DOHH2 (cell line): ENCODE data around the gene HSPB7.

Experiments
- H3F3A ChIP-seq: fragments of 200-600 bp; sonication (generic), shearing (Covaris generic); 2 replicates; pipeline ENCODE4 v1.6.0; 2016; ENCODE audit warnings: antibody characterized with exemption, mild to moderate bottlenecking; ENCODE audit not compliant: control insufficient read depth, insufficient read depth
- H3K27ac ChIP-seq: fragments of 200-600 bp; sonication (generic); 2 replicates; pipeline ENCODE4 v1.5.1; 2014; ENCODE audit warnings: low read depth, mild to moderate bottlenecking, low read length, moderate library complexity
- H3K27me3 ChIP-seq: fragments of 200-600 bp; sonication (generic); 2 replicates; pipeline ENCODE4 v1.6.1; 2014; ENCODE audit warnings: mild to moderate bottlenecking, low read length, mixed read lengths; ENCODE audit not compliant: control insufficient read depth
- H3K36me3 ChIP-seq: fragments of 200-600 bp; sonication (generic); 2 replicates; pipeline ENCODE4 v1.6.1; 2014; ENCODE audit warnings: mild to moderate bottlenecking, low read length, moderate library complexity, mixed read lengths; ENCODE audit not compliant: control insufficient read depth
- H3K4me1 ChIP-seq: fragments of 200-600 bp; sonication (generic); 2 replicates; pipeline ENCODE4 v1.6.1; 2014; ENCODE audit warnings: mild to moderate bottlenecking, low read length, mixed read lengths; ENCODE audit not compliant: control insufficient read depth
- H3K4me2 ChIP-seq: fragments of 200-600 bp; sonication (generic); 2 replicates; pipeline ENCODE4 v1.6.0; 2014; ENCODE audit warnings: mild to moderate bottlenecking, low read length, moderate library complexity
- H3K4me3 ChIP-seq: fragments of 200-600 bp; sonication (generic); 2 replicates; pipeline ENCODE4 v1.5.1; 2014; ENCODE audit warnings: mild to moderate bottlenecking, low read length, mixed read lengths
- H3K79me2 ChIP-seq: fragments of 200-600 bp; sonication (generic); 2 replicates; pipeline ENCODE4 v1.6.1; 2014; ENCODE audit warnings: mild to moderate bottlenecking, low read length, mixed read lengths; ENCODE audit not compliant: control insufficient read depth
- H3K9me2 ChIP-seq: fragments of 200-600 bp; sonication (generic); replicated peaks from 2 replicates; pipeline ENCODE4 v1.6.1; 2014; ENCODE audit warnings: mild to moderate bottlenecking, low read length, mixed read lengths; ENCODE audit not compliant: control insufficient read depth
- H3K9me3 ChIP-seq: fragments of 200-600 bp; sonication (generic); 2 replicates; pipeline ENCODE4 v1.6.1; 2014; ENCODE audit warnings: antibody characterized with exemption, low read length, mixed read lengths; ENCODE audit not compliant: control insufficient read depth, insufficient read depth
- H4K20me1 ChIP-seq: fragments of 200-600 bp; sonication (generic); 2 replicates; pipeline ENCODE4 v1.6.0; 2014; ENCODE audit warnings: low read depth, mild to moderate bottlenecking, antibody characterized with exemption, low read length, moderate library complexity; ENCODE audit not compliant: control insufficient read depth, insufficient read depth
- EZH2phosphoT487 ChIP-seq: fragments of 200-600 bp; sonication (generic); IDR thresholded peaks from 2 replicates; pipeline ENCODE4 v1.6.1; 2017; ENCODE audit warnings: borderline replicate concordance, mild to moderate bottlenecking, antibody characterized with exemption, low read length, moderate library complexity, mixed read lengths
- TF ChIP-seq, protein P1 (sequence below): fragments of 200-600 bp; sonication (generic); IDR thresholded peaks from one replicate; pipeline ENCODE4 v1.5.1; 2014; ENCODE audit warnings: antibody characterized with exemption, mild to moderate bottlenecking, low read depth, low read length; ENCODE audit not compliant: poor library complexity, severe bottlenecking

The HSPB7 gene

DNA sequence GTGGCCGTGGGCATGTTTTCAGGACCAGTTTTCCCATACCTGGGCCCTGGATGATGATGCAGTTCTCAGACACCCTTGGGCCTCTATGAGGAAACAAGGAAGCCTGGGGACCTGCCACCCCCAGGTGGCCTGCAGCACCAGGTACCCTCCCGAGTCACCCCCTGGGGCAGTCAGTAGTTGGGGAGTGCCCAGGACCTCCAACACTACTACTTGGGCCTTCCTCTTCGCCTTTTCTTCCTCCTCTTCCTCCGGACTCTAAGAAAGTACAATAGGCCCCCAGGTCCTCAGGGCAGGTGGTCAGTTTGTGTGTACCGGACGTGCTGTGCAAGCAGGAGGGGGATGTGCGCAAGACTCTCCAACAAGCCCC lies 25.7 kb downstream of the HSPB7 start:
- H3K27ac ChIP-seq, result no peak overlapping the region
- H3F3A ChIP-seq, result no peaks in the 10 kb centered on the region

DNA sequence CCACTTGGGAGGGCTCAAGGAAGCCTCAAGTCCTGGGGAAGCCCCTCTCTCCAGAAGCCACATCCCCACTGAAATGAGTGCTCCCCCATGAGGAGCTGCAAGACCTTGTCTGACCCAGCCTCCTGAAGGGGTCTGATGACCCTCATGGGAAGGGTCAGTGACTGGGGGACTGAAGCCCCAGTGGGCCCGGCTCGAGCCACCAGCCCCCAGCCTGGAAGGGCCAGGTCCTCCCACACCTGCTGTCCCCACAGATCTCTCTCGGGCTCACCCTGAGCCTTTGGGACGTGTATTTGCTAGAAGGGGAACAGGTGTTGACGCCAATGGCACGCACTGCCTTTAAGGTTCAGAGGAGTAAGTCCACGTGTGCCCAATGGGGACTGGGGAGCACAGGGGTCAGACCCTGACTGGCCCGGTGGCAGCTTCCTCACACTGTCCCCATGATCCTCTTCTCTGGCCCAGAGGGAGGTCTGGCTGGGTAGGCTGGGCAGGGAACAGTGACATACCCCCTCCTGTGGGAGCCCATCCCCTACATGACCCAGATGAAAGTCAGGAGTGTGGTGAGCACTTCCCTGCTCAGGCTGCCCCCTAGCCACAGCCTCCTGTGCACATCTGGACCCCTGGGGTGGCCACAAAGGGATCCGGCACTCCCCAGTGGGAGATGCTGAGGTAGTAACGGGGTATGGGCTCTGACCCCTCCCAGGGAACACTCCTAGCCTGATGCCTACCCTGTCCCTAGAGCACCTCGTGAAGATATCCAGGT lies 26.2 kb downstream of the HSPB7 start:
- H3K9me3 ChIP-seq, result no peaks in the 10 kb centered on the region
- H4K20me1 ChIP-seq, result no peaks in the 10 kb centered on the region
- no peaks in the 10 kb centered on the region for H3F3A ChIP-seq
- H3K36me3 ChIP-seq, result no peaks in the 10 kb centered on the region
- no peaks in the 10 kb centered on the region for H3K9me2 ChIP-seq
- TF ChIP-seq EZH2phosphoT487, result no peak
- TF ChIP-seq, protein P1, sequence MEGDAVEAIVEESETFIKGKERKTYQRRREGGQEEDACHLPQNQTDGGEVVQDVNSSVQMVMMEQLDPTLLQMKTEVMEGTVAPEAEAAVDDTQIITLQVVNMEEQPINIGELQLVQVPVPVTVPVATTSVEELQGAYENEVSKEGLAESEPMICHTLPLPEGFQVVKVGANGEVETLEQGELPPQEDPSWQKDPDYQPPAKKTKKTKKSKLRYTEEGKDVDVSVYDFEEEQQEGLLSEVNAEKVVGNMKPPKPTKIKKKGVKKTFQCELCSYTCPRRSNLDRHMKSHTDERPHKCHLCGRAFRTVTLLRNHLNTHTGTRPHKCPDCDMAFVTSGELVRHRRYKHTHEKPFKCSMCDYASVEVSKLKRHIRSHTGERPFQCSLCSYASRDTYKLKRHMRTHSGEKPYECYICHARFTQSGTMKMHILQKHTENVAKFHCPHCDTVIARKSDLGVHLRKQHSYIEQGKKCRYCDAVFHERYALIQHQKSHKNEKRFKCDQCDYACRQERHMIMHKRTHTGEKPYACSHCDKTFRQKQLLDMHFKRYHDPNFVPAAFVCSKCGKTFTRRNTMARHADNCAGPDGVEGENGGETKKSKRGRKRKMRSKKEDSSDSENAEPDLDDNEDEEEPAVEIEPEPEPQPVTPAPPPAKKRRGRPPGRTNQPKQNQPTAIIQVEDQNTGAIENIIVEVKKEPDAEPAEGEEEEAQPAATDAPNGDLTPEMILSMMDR, result no peak
- H3K27ac ChIP-seq, result no peak overlapping the region
- no peak overlapping the region for H3K4me3 ChIP-seq
- no peaks in the 10 kb centered on the region for H3K4me1 ChIP-seq
- H3K4me2 ChIP-seq, result no peak overlapping the region
- H3K79me2 ChIP-seq, result no peaks in the 10 kb centered on the region
- H3K27me3 ChIP-seq, result peaks cover 4% of the 10 kb centered on the region; the same call in 1 of the 2 replicates

More for the DNA sequence above, 25.7 kb downstream of the HSPB7 start:
- H3K9me2 ChIP-seq, result no peaks in the 10 kb centered on the region
- H3K4me3 ChIP-seq, result no peak overlapping the region
- TF ChIP-seq, protein P1, result no peak
- no peak for TF ChIP-seq EZH2phosphoT487
- H3K4me2 ChIP-seq, result no peak overlapping the region
- H3K79me2 ChIP-seq, result no peaks in the 10 kb centered on the region
- no peaks in the 10 kb centered on the region for H4K20me1 ChIP-seq
- no peaks in the 10 kb centered on the region for H3K4me1 ChIP-seq
- H3K36me3 ChIP-seq, result no peaks in the 10 kb centered on the region
- H3K27me3 ChIP-seq, result peaks cover 10% of the 10 kb centered on the region
- no peaks in the 10 kb centered on the region for H3K9me3 ChIP-seq

DNA sequence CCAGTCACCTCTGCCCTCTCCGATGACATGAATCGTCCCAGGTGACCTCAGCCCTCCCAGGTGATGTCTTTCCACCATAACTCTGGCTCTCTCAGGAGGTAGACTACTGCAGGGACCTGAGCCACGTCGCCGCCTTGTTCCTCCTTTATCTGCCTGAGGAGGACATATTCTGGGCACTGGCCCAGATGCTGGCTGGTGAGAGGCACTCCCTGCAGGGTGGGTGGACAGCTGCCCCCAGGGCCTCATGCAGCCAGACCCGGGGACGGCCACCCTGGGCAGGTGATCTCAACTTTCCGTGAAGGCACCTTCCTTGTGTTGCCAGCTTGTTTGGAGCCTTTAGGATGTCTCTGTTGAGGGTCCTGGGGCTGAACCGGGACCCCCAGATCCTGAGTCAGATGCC lies 28.1 kb downstream of the HSPB7 start:
- H3K36me3 ChIP-seq, result no peaks in the 10 kb centered on the region
- no peak overlapping the region for H3K4me3 ChIP-seq
- no peaks in the 10 kb centered on the region for H3F3A ChIP-seq
- 0 out of 2 replicates have a peak, but pooled peaks cover 4% of the 10 kb centered on the region for H3K27me3 ChIP-seq
- H3K9me2 ChIP-seq, result no peaks in the 10 kb centered on the region
- H4K20me1 ChIP-seq, result no peaks in the 10 kb centered on the region
- H3K4me2 ChIP-seq, result no peak overlapping the region
- H3K4me1 ChIP-seq, result no peaks in the 10 kb centered on the region
- no peaks in the 10 kb centered on the region for H3K9me3 ChIP-seq
- no peaks in the 10 kb centered on the region for H3K79me2 ChIP-seq
- H3K27ac ChIP-seq, result no peak overlapping the region
- TF ChIP-seq, protein P1, result no peak
- TF ChIP-seq EZH2phosphoT487, result no peak
